GM19467 (cell line): Measurements from ENCODE around the gene SIPA1L3.

Experiments used
- ATAC-seq: cut with Tn5 transposase; IDR thresholded peaks from one replicate; pipeline ENCODE4 v1.9.1; 2021; ENCODE audit warnings: mild to moderate bottlenecking, moderate library complexity; ENCODE audit not compliant: unreplicated experiment

The SIPA1L3 gene

DNA sequence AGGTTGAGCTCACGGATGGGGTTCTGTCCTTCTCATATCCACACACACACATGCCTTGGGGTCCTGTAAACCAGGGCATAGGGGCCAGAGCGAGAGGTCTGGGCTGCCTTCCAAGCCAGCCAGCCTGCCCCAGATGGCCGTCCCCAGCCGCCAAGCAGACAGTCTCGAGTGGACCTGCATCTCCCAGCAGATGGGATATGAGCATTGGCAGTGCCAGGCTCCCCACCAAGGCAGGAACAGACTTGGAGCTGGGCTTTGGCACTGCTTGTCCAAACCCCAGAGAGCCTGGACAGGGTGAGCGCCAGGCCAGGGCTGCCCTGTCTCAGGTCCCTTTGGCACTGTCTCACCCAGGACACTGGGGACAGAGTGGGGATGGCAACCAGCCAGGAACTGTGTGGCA, 186.6 kb downstream of the SIPA1L3 start:
- ATAC-seq: no peak

DNA sequence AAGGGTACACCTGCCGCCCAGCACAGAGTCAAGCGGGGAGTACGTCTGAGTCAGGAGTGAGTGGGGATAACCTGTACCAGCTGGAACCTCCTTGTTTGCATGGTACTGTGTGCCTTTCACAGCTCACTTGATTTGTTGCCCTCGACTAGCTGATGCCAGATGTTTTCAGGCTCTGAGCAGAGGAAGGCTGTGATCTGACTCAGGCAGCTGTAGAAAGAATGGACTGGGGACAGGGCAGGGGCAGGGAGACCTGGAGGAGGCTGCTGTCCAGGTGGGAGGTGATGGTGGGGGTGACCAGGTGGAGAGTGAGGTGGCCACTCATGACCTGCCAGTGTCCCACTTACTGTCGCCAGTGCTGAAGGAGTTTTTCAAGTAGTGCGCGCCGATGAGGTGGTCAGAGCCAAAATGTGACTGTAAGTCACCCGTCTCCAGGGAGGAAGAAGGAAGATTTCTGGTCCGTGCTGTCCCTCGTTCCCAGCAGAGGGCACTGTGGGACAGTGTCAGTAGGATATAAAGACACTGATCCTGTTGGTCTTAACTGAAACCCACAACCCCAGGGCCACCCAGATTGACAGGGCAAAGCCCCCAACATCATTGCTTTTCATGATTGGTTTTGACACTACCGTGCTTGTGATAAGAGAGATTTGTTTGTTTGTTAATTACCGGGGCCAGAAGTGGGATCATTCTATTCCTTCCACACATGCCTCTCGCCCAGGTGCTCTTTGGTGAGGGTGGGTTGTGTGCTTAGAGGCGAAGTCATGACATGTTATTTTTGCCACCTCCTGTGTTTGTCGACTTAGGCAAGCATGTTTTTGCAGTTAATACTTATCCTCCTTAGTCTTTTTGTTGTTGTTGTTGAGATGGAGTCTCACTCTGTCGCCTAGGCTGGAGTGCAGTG, 188.7 kb downstream of the SIPA1L3 start:
- no peak for ATAC-seq

DNA sequence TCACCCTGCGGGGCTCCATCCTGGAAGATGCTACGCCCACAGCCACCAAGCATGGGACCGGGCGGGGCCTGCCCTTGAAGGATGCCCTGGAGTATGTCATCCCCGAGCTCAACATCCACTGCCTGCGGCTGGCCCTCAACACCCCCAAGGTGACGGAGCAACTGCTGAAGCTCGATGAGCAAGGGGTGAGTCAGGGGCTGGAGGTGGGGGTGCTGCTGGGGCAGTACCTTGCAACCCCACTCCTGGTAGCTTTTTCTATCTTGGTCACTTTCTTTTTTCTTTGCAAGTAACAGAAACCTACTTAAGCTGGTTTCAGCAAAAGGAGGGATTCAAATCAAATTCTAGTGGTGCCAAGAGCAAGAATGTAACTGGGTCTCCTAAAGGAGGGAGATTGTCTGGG, 193.0 kb downstream of the SIPA1L3 start:
- no peak for ATAC-seq

DNA sequence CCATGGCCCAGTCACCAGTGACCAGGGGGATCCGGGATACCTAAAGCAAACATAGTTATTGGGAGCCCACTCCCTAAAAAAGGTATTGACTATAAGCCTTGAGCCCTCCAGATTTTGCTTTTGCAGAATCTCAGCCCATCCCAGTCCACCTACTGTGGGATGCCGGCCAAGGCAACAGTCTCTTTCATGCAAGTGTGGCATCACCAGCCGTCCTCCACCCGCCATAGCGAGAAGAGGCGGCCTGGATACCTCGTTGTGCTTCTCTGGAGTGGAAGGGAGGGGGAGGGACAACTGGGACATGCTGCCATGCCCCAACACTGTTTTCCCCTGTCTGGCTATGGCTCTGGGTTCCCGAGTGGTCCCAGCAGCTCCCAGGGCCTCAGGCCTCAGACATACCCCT, 193.6 kb downstream of the SIPA1L3 start:
- no peak for ATAC-seq

DNA sequence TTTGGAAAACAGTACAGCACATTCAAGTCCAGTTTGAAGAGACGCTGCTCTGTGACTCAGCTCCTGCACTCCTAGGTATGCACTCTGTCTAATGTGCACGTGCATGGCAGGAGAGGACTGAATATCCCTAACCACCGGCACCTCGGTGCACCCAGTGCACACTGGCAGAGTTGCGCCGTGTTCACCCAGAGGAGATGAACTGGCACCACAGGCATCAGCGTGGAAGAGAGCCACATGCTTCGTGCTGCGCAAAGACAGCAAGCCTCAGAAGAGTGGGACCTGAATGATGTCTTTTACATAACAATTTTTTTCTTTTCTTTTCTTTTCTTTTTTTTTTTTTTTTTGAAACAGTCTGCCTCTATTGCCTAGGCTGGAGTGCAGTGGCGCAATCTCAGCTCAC, 194.7 kb downstream of the SIPA1L3 start:
- ATAC-seq: no peak

DNA sequence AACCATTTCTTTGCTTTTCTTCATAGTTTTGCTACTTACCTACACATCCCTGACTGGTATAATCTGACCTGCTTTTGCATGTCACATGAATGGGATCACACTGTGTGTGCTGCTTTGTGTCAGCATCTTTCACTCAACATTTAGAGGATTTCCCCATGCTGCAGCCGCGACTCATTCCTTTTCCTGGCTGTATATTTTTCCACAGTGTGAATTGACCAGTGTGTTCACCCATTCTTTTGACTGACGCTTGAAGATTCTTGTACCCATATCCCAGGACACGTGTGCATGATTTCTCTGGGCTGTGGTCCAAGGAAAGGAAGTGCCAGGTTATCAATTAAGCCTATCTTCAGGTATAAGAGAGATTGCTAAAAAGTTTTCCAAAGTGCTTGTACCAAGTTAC, 198.6 kb downstream of the SIPA1L3 start:
- ATAC-seq: no peak

DNA sequence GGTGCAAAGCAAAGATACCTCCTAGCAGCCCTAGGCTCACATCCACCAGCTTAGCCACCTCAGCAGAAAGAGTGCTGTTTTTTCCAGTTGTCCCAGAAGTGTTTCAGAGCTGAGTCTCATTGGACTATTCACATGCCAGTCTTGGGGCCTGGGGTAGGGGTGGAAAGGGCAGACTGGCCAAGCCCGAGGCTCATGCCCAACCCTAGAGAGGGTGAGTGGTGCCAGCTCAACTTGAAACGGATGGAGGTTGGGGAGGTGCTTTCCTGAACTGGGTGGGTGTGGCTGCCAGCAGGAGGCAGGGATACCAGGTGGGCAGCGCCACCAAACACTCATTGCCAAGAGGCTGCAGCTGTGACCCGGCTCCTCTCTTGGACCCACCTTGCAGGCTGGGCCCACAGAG, 200.1 kb downstream of the SIPA1L3 start:
- no peak for ATAC-seq

DNA sequence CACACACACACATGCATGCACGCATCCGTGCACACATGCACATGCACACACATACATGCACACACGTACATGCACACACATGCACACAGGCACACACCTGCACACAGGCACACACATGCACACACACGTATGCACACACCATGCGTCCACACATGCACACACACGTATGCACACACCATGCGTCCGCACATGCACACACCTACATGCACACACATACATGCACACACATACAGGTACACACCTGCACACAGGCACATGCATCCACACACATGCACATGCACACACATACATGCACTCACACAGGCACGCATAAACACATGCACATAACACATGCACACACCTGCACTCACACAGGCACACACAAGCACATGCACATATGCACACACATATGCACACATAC, 204.9 kb downstream of the SIPA1L3 start:
- ATAC-seq: no peak

DNA sequence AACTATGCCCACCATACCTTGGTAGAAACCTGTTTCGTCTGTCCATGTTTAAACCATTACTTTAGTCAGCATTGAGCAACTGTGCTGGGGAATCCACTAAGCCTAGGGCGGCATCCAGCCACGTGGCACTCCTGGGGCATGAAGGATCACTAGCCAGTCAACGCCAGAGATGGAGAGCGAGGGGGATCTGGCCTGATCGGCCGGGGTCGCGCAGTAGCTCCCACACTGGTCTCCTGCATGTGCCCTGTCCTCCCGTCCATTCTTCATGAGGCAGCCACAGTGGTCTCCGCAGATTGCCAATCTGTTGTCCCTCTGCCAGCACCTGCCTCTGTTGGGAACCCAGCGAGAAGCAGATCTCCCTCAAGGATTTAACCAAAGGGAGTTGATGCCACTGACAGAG, 207.6 kb downstream of the SIPA1L3 start:
- no peak for ATAC-seq

DNA sequence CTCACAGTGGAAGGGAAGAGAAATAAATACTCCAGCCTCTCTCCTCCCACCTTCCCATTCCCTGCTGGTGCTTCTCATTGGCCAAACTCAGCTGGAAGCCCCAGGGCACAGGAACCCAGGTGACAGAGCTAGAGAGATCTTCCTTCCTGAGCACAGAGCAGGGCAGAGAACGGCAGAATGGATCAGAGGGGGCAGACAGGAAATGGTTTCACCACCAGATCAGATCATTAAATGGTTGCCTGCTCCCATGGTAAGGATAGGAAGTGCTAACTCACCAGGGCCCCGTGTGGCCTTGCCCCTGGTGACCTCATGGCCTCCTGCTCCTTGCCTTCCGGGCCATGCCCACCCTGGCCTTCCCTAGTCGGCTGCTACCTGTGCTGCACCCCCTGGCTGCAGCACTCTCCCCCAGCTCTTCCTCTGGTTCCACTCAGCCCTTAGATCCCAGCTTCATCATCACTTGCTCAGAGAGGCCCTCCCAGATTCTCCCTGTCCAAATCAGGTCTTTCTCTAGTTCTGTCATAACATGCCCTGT, 208.3 kb downstream of the SIPA1L3 start:
- ATAC-seq: no peak

DNA sequence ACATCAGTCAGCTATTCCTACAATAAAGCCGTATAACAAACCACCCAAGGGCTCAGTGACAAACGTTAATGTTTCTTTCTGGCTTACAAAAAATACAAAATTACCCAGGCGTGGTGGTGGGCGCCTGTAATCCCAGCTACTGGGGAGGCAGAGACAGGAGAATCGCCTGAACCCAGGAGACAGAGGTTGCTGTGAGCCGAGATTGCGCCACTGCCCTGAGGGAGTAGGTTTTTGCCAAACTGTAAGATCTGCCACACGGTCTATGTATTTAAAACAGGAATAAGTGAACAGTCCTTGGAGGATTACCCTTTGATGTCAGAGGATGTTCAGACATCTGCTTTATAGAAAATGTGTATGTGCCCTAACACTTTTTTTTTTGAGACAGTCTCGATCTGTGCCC, 211.2 kb downstream of the SIPA1L3 start:
- no peak for ATAC-seq

DNA sequence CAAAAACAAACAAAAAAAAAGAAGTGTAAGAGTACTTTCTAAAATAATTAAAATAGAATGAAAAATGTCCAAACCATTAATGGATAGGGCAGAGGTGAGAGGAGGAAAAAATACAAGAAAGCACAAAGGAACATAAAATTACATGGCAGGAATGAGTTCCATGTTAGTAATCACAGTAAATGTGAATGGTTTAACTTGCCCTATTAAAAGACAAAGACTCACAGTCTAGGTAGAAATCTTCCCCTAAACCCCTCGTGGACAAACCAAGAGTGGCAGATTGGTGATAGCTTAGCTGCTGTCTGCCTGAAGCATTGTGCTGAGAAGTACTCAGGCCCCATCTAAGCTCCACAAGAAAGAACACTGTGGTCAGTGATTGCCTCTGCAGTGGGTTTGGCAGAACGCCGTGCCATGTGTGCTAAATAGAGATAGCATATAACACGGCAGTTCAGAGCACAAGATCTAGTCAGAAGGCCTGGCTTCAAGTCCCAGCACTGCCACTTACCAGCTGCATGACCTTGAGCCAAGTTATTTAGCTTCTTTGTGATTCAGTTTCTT, 213.5 kb downstream of the SIPA1L3 start:
- no peak for ATAC-seq

DNA sequence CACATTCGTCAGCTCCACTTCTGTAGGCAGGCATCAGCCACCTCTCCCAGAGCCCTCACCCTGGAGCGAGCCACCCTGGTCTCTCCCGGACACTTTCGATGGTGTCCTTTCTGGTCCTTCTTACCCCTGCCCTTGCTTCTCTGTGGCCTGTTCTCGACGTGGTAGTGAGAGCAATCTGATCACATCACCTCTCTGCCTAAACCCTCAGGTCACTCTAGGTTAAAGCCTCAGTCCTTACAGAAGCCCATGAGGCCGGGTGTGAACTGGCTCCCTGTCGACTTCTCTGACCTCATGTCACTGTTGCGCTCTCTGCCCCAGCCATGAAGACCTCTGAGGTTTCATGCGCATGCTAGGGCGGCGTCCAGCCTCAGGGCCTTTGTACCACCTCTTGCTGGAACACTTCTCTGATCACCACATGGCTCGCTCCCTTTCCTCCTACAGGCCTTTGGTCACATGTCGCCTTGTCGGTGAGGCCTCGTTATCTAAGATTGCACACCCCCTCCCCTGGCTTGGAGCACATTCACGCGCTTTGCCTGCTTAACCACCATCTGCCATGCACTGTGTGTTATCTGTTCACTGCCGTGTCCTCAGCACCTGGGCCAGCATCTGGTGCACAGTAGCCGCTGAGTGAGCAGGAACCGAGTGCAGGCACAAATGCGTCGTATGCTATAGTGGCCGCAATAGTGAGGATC, 215.5 kb downstream of the SIPA1L3 start:
- no peak for ATAC-seq

DNA sequence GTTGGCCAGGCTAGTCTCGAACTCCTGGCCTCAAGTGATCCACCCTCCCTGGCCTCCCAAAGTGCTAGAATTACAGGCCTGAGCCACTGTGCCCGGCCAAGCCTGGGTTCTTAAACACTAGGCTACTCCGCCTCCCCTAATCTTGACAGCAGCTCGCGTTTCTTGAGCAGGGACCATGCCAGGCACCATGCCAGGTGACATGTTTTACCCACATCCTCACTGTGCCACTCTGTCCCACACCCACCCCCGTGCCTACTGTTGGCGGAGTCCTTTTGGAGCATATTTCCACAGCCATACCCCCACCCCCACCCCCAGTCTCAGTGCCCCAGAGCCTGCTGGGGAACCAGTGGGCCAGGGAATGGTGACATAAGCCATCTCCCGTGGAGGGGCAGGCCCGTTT, 218.2 kb downstream of the SIPA1L3 start:
- ATAC-seq: no peak

DNA sequence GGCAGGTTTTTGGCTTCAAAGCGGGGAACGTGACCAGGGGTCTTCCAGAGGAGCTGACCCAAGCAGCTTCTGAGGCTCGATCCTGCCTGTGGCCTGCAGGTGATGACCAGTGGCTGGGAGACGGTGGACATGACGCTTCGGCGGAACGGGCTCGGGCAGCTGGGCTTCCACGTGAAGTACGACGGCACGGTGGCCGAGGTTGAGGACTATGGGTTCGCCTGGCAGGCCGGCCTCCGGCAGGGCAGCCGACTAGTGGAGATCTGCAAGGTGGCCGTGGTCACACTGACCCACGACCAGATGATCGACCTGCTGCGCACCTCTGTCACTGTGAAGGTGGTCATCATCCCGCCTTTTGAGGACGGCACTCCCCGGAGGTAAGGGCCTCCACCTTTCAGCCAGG, 223.4 kb downstream of the SIPA1L3 start:
- no peak for ATAC-seq

DNA sequence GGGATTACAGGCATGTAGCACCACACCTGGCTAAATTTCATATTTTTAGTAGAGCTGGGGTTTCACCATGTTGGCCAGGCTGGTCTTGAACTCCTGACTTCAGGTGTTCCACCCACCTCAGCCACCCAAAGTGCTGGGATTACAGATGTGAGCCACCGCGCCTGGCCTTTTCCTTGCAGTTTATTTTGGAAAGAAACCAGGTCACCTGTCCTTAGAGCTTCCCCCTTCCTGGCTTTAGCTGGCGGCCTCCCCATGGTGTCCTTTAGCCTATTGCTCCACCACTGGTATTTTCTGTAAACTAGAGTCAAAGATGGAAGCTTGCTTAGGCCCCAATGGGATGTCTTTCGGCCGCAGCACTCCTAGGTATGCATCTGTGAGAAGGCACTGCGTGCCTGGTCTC, 225.8 kb downstream of the SIPA1L3 start:
- no peak for ATAC-seq

DNA sequence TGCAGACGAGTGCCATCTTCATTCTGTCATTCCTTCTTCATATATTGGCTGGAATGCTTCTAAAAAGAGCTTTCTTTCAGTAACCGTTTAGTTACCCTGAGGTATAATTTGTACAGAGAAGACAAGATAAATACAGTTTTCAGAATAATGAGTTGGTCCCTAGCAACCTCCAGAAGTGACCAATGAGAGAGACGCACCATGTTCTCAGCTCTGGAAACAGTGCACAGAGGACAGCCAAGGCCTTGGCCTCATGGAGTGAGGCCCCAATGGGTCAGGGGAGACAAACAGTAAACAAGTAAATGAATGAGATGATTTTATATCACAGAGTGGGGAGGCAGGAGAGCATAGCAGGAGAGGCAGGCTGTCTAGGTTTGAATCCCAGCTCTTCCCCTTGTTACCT, 226.3 kb downstream of the SIPA1L3 start:
- no peak for ATAC-seq

DNA sequence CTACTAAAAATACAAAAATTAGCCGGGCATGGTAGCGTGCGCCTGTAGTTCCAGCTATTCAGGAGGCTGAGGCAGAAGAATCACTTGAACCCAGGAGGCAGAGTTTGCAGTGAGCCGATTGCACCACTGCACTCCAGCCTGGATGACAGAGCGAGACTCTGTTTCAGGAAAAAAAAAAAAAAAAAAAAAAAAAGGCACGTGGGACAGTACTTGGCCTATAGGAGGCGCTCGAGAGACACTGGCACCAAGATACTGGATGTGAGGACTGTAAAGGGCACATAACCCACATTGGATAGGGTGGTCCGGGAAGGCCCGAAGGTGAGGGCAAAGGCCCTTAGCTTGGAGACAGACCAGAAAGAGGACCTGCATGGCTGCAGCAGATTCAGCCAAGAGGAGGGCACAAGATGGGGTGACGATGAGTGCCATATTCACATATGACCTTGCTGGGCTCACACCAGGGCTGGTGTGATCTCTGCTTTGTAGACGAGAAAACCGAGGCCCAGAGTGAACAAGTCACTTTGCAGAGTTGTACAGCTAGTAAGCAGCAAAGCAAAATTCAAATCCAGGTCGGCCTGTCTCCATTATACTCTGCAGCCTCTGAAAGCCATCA, 227.6 kb downstream of the SIPA1L3 start:
- ATAC-seq: no peak

DNA sequence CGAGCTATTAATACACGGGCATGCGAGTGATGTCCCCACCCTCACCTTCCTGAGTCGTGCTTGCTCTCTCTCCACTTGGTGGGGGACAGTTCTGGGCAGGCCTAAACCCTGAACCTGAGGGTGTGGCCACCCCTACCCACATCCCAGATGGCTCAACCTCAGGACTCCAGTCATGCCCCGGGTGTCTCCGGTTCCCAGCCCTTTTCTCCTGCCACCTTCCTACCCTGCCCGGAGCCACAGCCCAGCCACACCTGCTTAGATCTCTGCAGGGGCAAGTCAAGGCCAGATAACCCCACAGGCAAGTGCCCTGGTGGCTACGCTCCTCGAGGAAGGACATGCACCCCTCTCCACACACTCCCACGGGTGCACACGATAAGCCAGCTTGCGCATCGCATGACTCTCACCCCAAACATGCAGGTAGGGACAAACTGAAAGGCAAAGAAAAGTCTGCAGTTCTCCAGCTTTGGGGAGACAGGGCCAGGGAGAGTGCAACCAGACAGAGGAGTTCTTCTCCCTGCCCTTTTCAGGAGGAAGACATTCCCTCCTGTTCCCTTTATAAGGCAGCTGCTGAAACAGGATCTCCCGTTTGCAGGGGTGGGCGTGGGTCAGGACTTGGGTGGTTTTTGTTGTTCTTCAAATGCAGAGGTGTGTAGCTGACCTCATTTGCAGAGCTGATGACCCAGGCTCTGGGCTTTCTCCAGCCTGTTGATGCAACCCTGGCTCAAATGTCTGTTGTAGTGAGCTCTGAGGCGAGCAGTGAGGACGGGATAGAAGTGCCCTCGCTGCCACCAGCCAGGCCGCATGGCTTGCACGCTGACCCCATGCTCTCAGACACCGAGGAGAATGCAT, 228.4 kb downstream of the SIPA1L3 start:
- no peak for ATAC-seq

DNA sequence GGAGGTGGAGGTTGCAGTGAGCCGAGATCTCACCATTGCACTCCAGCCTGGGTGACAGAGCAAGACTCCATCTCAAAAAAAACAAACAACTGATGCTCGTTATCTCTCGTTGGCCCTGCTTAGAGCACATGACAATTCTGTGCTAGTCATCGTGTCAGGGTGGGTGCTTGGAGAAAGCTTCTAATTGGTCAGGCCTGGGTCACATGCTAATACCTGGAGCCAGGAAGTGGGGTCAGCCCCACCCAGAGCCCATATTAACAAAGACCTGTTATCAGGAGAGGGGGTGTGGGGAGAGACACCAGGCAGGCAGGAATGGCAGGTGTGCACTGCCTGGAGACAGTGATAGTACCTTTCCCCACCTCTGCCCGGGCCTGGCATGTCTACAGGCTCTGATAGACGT, 232.1 kb downstream of the SIPA1L3 start:
- ATAC-seq: no peak

DNA sequence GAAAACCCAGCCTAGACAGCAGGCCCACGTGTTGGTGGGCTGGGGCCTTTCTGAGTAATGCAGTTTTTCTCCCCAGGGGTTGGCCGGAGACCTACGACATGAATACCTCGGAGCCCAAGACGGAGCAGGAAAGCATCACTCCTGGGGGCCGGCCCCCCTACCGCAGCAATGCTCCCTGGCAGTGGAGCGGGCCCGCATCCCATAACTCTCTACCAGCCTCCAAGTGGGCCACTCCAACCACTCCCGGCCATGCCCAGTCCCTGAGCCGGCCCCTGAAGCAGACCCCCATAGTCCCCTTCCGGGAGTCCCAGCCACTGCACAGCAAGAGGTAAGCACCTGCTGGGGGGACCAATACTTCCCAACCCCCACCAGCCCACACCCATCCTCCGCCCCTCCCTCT, 234.1 kb downstream of the SIPA1L3 start:
- ATAC-seq: no peak
